Loucy (cell line): ENCODE results near the gene PANK4.
"Not testable (repeated sequence)": the region's sequence is repeated elsewhere in the genome, so short reads cannot be mapped to it uniquely, and the experiment has no call there.

Experiments
- H2AFZ ChIP-seq: fragments of 200-600 bp; sonication (generic); 2 replicates; pipeline ENCODE4 v1.6.0; 2016; ENCODE audit warnings: antibody characterized with exemption, mild to moderate bottlenecking, low read length, moderate library complexity
- H3F3A ChIP-seq: fragments of 200-600 bp; 2 replicates; pipeline ENCODE4 v1.6.0; 2016; ENCODE audit warnings: antibody characterized with exemption, low read depth, mild to moderate bottlenecking
- H3K27me3 ChIP-seq: fragments of 200-600 bp; sonication (generic); 2 replicates; pipeline ENCODE4 v1.6.1; 2014; ENCODE audit warnings: low read length, mild to moderate bottlenecking; ENCODE audit not compliant: insufficient read depth, poor library complexity, severe bottlenecking
- H3K36me3 ChIP-seq: fragments of 200-600 bp; sonication (generic); 2 replicates; pipeline ENCODE4 v1.6.1; 2016; ENCODE audit warnings: low read length; ENCODE audit not compliant: insufficient read depth
- H3K4me1 ChIP-seq: fragments of 200-600 bp; sonication (generic); 2 replicates; pipeline ENCODE4 v1.5.1; 2014; ENCODE audit warnings: low read length, mild to moderate bottlenecking; ENCODE audit not compliant: insufficient read depth, poor library complexity, severe bottlenecking
- H3K4me2 ChIP-seq: fragments of 200-600 bp; sonication (generic); 2 replicates; pipeline ENCODE4 v1.6.0; 2014; ENCODE audit warnings: antibody characterized with exemption, low read length, low read depth, mild to moderate bottlenecking; ENCODE audit not compliant: poor library complexity, severe bottlenecking
- H3K4me3 ChIP-seq: fragments of 200-600 bp; sonication (generic); 2 replicates; pipeline ENCODE4 v1.5.1; 2014; ENCODE audit warnings: low read length, mild to moderate bottlenecking, mixed read lengths; ENCODE audit not compliant: poor library complexity, severe bottlenecking
- H3K79me2 ChIP-seq: fragments of 200-600 bp; sonication (generic); 2 replicates; pipeline ENCODE4 v1.6.1; 2014; ENCODE audit warnings: low read length; ENCODE audit not compliant: insufficient read depth
- H3K9ac ChIP-seq: fragments of 200-600 bp; sonication (generic); 2 replicates; pipeline ENCODE4 v1.6.0; 2014; ENCODE audit warnings: mild to moderate bottlenecking, low read depth, low read length, moderate library complexity; ENCODE audit not compliant: poor library complexity, severe bottlenecking
- H3K9me2 ChIP-seq: fragments of 200-600 bp; sonication (generic); replicated peaks from 2 replicates; pipeline ENCODE4 v1.6.1; 2016; ENCODE audit warnings: low read depth, low read length, mixed read lengths
- H3K9me3 ChIP-seq: fragments of 200-600 bp; sonication (generic); 2 replicates; pipeline ENCODE4 v1.6.1; 2014; ENCODE audit warnings: mild to moderate bottlenecking, antibody characterized with exemption, low read length, low read depth; ENCODE audit not compliant: insufficient read depth
- H4K20me1 ChIP-seq: fragments of 200-600 bp; sonication (generic); 2 replicates; pipeline ENCODE4 v1.6.0; 2014; ENCODE audit warnings: antibody characterized with exemption, low read length, mild to moderate bottlenecking; ENCODE audit not compliant: insufficient read depth, poor library complexity, severe bottlenecking
- EZH2phosphoT487 ChIP-seq: fragments of 200-600 bp; IDR thresholded peaks from 2 replicates; pipeline ENCODE4 v1.6.1; 2018; ENCODE audit warnings: antibody characterized with exemption, mild to moderate bottlenecking, moderate library complexity, borderline replicate concordance
- TF ChIP-seq, protein P1 (sequence below): fragments of 200-600 bp; sonication (generic); conservative IDR thresholded peaks from 2 replicates; pipeline ENCODE4 v1.5.1; 2014; ENCODE audit warnings: mild to moderate bottlenecking, antibody characterized with exemption, low read length

PANK4 gene

DNA sequence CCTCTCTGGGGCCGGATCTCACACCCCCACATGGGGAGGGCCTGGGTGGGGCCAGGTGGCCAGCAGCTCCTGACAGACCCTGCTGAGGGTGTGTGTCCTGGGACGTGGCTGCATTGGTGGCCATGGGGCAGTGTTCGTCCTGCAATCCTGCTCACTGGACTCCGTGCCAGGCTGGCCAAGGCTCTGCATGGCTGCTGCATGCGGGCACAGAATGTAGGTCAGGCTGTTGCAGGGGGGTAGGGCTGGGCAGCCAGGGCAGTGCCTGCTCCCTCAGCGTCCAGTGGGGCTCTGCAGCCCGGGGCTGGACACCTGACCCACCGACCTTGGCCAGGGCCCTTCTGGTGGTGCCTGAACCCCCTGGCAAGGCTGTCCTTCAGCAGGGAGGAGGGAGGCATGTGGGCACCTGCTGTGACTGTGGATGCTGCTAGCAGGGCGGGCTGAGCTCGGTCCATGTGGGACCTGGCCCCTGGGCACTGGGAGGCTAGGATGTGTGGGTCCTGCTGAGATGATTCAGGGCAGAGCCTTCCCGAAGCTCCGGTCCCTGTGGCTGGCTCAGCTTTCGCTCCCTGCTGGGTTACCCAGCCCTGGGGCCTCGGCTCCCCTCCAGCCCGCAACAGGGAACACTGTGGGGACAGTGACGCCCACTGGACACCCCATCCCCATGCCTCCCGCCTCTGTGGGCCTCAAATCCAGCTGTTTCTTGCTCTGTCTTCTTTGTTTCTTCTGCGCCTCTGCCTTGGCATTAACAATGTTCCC is 65.2 kb downstream of the PANK4 start:
- H3K36me3 ChIP-seq: no peaks in the 10 kb centered on the region
- no peaks in the 10 kb centered on the region for H3F3A ChIP-seq
- H3K27me3 ChIP-seq: no peaks in the 10 kb centered on the region
- no peaks in the 10 kb centered on the region for H3K4me1 ChIP-seq
- H3K4me3 ChIP-seq: no peak overlapping the region
- H3K9me2 ChIP-seq: no peaks in the 10 kb centered on the region
- H3K9ac ChIP-seq: no peak overlapping the region
- H2AFZ ChIP-seq: no peak overlapping the region
- no peaks in the 10 kb centered on the region for H3K9me3 ChIP-seq
- no peak overlapping the region for H3K4me2 ChIP-seq
- H4K20me1 ChIP-seq: no peaks in the 10 kb centered on the region
- TF ChIP-seq, protein P1, sequence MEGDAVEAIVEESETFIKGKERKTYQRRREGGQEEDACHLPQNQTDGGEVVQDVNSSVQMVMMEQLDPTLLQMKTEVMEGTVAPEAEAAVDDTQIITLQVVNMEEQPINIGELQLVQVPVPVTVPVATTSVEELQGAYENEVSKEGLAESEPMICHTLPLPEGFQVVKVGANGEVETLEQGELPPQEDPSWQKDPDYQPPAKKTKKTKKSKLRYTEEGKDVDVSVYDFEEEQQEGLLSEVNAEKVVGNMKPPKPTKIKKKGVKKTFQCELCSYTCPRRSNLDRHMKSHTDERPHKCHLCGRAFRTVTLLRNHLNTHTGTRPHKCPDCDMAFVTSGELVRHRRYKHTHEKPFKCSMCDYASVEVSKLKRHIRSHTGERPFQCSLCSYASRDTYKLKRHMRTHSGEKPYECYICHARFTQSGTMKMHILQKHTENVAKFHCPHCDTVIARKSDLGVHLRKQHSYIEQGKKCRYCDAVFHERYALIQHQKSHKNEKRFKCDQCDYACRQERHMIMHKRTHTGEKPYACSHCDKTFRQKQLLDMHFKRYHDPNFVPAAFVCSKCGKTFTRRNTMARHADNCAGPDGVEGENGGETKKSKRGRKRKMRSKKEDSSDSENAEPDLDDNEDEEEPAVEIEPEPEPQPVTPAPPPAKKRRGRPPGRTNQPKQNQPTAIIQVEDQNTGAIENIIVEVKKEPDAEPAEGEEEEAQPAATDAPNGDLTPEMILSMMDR: no peak
- no peak for TF ChIP-seq EZH2phosphoT487
- H3K79me2 ChIP-seq: no peaks in the 10 kb centered on the region

DNA sequence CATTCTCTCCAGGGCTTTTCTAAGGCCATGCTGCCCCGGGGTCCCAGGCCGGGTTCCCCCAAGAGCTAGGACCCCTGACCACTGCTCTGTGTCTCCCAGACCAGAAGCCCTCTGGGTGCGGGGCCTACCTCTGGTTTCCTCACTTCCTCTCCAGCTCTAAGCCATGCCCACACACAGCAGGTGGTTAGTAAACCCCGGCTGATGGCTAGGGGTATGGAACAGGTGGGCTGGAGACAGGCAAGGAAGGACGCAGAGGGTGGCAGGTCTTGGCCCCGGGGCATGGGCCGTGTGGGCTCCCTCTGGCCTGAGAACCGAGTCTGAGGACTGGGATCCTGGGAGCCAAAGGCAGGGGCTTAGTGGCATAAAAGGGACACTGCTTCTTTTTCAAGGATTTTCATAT is 66.2 kb downstream of the PANK4 start:
- Histone ChIP-seq H3K4me3 (no peak overlapping the region), H3K9ac (no peak overlapping the region), H3K9me2 (no peaks in the 10 kb centered on the region), H3F3A (no peaks in the 10 kb centered on the region), H3K4me2 (no peak overlapping the region), H3K27me3 (no peaks in the 10 kb centered on the region), H3K9me3 (no peaks in the 10 kb centered on the region), H3K36me3 (no peaks in the 10 kb centered on the region), H3K79me2 (no peaks in the 10 kb centered on the region), H3K4me1 (no peaks in the 10 kb centered on the region), H4K20me1 (no peaks in the 10 kb centered on the region), H2AFZ (no peak overlapping the region)
- TF ChIP-seq EZH2phosphoT487: no peak
- TF ChIP-seq, protein P1: no peak

DNA sequence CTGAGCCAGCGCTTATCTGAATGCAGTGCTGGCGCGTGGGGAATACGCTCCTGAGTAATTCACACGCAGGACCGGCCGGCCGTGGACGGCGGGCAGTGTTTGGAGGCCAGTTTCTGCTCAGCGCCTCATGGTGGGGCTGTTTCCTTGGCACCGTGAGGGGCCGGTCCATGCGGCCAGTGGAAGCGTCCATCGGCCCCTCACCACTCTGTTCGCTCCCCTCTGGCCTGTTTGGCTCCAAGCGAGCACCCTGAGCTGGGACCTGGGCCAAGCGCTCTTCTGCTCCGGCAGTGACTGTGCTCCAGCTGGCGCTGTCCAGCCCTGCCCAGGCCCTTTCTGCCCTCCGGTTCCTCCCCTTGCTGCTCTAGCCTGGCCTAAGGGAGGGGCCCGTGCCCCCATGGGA is 66.6 kb downstream of the PANK4 start:
- Histone ChIP-seq H3K79me2 (no peaks in the 10 kb centered on the region), H3K9ac (no peak overlapping the region), H3K4me3 (no peak overlapping the region), H4K20me1 (no peaks in the 10 kb centered on the region), H3K9me3 (no peaks in the 10 kb centered on the region), H3K27me3 (no peaks in the 10 kb centered on the region), H3K9me2 (no peaks in the 10 kb centered on the region), H3K36me3 (no peaks in the 10 kb centered on the region), H2AFZ (no peak overlapping the region), H3K4me1 (no peaks in the 10 kb centered on the region), H3F3A (no peaks in the 10 kb centered on the region), H3K4me2 (no peak overlapping the region)
- TF ChIP-seq, protein P1: no peak
- TF ChIP-seq EZH2phosphoT487: no peak

DNA sequence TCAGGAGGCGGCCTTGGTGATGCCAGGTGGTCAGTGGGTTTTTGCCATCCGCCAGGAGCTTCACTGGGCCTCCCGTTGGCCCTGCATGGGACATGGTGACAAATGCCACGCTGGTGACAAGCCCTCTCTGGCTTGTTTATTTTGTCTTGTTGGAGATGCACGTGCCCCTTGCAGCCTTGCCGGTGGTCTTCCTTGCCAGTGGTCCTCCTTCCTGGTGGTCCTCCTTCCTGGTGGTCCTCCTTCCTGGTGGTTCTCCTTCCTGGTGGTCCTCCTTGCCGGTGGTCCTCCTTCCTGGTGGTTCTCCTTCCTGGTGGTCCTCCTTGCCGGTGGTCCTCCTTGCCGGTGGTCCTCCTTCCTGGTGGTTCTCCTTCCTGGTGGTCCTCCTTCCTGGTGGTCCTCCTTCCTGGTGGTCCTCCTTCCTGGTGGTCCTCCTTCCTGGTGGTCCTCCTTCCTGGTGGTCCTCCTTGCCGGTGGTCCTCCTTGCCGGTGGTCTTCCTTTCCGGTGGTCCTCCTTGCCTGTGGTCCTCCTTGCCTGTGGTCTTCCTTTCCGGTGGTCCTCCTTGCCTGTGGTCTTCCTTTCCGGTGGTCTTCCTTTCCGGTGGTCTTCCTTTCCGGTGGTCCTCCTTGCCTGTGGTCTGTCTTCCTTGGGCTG is 67.2 kb downstream of the PANK4 start:
- H4K20me1 ChIP-seq, H3F3A ChIP-seq, H3K9me2 ChIP-seq, H3K9ac ChIP-seq, H3K36me3 ChIP-seq, H3K4me2 ChIP-seq, H3K79me2 ChIP-seq, H3K9me3 ChIP-seq, H3K27me3 ChIP-seq, H2AFZ ChIP-seq, H3K4me3 ChIP-seq, H3K4me1 ChIP-seq: not testable (repeated sequence)
